Fibroblast of the aortic adventitia (primary cell): ENCODE results near the gene FLRT1. TPM values are rescaled to one million over a fixed set of nuclear protein-coding genes. Genes with fewer than 3 reads are reported as not detected.

Source experiments
- DNase-seq: peaks from one replicate; pipeline ENCODE4 v3.0.0-alpha.2; 2010; ENCODE audit warnings: low read depth
- H3K4me3 ChIP-seq: 2 replicates; pipeline ENCODE4 v1.5.1; 2011; ENCODE audit warnings: low read depth, mild to moderate bottlenecking, control low read depth, low read length, moderate library complexity
- total RNA-seq: library from RNA; depleted of rRNA; stranded (reverse); fragments of >200 nt; gene quantifications from 2 replicates; pipeline ENCODE4 v1.2.3, GENCODE V29; 2012; ENCODE audit warnings: low replicate concordance
- TF ChIP-seq, protein P1 (sequence below): IDR thresholded peaks from 2 replicates; pipeline ENCODE4 v1.5.1; 2011; ENCODE audit warnings: mild to moderate bottlenecking, low read length, control low read depth, inconsistent platforms; ENCODE audit not compliant: insufficient read depth

The FLRT1 gene
- total RNA-seq, 1 donor = 0.18 TPM

DNA sequence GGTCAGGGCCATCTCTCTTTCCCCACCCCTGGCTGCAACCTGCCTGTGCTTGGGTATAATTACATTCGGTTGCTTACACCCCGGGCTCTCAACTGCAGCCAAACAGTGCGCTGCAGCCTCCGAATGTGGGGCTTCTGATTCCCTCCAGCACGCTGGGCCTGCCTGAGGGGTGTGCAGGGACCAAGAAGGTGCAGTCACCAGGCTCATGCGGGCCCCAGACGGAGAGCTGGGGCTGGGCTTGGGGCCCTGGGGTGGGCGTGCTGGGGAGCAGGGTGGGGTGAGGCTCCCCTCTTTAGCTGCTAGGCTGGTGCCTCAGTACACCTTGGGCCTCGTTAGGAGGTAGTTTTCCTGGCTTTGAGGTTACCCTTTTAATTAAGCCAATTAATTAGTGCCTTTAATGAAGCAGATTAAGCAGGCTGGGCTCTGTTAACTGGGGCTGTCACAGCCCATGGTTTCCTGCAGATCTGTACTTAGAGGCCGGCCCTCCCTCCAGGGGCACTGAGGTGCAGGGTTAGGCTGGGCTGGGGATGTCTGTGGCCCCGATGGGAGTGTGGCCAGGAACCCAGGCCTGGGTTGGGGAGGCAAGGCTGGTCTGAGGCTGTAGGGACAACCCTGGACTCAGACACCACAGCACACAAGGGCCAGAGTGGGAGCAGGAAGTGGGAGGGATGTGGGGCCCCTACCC, 17.3 kb downstream of the FLRT1 start:
- DNase-seq = no peak
- TF ChIP-seq, protein P1, sequence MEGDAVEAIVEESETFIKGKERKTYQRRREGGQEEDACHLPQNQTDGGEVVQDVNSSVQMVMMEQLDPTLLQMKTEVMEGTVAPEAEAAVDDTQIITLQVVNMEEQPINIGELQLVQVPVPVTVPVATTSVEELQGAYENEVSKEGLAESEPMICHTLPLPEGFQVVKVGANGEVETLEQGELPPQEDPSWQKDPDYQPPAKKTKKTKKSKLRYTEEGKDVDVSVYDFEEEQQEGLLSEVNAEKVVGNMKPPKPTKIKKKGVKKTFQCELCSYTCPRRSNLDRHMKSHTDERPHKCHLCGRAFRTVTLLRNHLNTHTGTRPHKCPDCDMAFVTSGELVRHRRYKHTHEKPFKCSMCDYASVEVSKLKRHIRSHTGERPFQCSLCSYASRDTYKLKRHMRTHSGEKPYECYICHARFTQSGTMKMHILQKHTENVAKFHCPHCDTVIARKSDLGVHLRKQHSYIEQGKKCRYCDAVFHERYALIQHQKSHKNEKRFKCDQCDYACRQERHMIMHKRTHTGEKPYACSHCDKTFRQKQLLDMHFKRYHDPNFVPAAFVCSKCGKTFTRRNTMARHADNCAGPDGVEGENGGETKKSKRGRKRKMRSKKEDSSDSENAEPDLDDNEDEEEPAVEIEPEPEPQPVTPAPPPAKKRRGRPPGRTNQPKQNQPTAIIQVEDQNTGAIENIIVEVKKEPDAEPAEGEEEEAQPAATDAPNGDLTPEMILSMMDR = no peak
- H3K4me3 ChIP-seq = no peak overlapping the region

DNA sequence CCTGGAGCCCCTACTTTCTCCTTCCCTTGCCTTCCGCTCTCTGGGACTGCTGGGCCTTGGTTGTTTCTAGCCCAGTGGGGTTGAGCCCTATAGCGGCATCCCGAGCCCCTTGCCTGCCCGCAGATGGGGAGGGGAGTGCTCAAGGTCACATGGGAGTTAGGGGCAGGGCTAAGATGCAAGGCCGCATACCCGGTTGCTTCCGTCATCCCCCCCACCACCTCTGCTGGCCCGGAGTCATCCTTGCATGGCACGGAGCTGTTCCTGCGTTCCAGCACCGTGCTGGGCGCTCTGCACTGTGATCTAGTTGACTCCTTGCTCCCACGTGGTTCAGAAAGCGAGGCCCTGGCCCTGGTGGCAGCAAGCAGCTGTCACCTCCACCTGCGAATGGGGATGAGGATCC, 18.0 kb downstream of the FLRT1 start:
- TF ChIP-seq, protein P1 = no peak
- no peak overlapping the region for H3K4me3 ChIP-seq
- no peak for DNase-seq

DNA sequence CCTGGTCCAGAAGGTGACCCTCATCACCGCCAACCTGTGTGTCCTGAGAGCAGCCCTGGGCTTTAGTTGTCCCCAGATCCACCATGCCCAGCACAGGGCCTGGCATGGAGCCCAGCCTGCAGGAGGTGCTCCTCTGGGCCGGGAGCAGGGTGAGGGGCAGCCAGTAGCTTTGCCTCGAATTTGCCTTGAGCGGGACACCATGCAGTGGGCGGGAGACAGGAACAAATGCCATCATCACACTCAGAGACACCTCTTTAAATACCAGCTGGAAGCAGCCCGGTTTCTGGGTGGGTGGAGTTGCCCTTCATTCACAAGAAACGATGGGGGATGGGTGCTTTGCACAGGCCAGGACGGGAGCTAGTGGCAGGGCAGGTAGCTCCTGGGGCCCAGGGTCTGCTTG, 19.3 kb downstream of the FLRT1 start:
- H3K4me3 ChIP-seq = no peak overlapping the region
- no peak for DNase-seq

DNA sequence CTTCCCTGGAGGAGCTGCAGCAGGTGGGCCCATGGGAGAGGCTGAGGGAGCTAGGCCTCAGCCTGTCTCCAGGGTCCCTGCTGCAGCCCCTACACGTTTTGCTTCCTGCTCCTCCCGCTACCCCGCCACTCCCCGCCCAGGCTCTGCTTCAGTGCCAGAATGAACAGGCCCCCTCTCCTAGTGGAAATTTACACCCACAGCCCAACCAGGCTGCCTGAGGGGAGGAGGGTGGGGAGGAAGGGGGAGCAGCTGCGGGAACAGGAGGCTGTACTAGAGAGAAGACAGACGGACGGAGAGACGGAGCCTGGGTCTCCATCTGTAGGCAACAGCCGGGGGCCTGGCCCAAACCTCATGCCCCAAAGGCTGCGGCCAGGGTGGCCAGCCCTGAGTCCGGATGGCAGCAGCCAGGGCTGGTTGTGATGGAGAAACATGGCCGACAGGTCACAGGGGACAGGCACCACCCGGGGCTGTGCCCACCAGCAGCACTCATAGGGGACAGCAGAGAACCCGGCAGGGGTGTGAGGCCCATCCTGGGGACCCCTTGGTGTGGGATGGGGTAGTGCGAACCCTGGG, 20.6 kb downstream of the FLRT1 start:
- H3K4me3 ChIP-seq = no peak overlapping the region
- no peak for DNase-seq
- TF ChIP-seq, protein P1 = no peak

More for the DNA sequence above, 19.3 kb downstream of the FLRT1 start:
- TF ChIP-seq, protein P1 = no peak

DNA sequence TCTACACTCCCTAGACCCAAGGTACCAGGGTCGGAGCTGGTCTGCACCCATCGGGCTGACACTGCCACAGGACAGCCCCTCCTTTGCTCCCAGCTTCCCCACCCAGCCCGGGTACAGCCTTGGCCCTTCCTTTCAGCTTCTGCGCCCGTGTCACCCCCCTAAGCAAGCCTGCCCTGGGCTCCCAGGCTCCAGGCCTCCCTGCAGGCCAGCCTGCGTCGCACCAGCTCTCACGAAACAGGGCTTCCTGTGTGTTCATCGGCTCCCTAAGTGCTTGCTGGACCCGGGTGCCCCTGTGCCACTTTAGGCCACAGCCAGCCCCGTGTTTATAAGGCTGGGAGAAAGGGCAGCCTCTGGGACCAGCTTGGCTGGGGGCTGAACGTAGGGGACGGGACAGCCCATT, 21.1 kb downstream of the FLRT1 start:
- no peak for DNase-seq
- TF ChIP-seq, protein P1 = no peak
- no peak overlapping the region for H3K4me3 ChIP-seq

DNA sequence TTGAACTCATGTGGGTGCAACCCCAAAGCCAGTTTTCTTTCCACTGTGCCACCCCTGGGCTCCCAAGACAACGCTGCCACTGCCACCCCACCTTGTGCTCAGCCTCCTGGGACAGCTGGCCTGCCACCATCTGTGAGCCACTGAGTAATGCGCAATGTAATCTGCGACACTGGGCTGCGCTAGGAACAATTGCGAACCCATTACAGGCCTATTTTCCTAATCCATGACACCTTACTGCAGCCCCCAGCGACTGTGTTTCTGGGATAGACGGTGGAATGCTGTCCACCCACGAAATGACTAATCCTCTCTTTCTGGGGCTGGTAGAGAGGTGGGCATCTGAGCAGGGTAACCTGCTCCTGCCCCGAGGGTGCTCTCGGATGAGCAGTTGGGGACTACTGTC, 22.2 kb downstream of the FLRT1 start:
- TF ChIP-seq, protein P1 = no peak
- H3K4me3 ChIP-seq = no peak overlapping the region

DNA sequence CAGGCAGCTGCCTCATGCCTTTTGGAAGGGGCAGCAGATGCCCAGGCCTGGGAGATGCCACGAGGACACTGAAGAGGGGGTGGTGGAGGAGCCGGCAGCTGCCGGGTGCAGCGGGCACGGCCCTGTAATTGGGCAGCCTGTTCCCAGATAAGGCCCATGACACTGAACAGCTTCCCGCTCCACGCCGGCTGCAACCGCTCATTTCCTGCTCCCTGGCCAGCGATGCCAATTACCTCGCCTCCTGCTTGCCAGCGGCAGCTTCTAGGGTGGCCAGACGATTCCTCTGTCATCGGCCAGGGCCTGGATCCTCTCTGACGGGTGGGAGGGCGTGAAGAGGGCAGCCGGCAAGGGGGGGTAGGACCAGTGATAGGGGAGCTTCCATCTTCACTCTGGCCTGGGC, 22.8 kb downstream of the FLRT1 start:
- TF ChIP-seq, protein P1 = no peak
- no peak for DNase-seq
- H3K4me3 ChIP-seq = no peak overlapping the region

More for the DNA sequence above, 22.2 kb downstream of the FLRT1 start:
- no peak for DNase-seq
